K562 (cell line): ENCODE results near the gene ARHGAP26. TPM values are rescaled to one million over a fixed set of nuclear protein-coding genes. Genes with fewer than 3 reads are reported as not detected.

Source experiments
- ATAC-seq: fragments of 200-7000 bp; cut with Tn5 transposase; 3 replicates; pipeline ENCODE4 v1.9.1; 2020; ENCODE audit warnings: moderate library complexity
- BruUV-seq: library from RNA; stranded (reverse); fragments of 400-500 nt; replicated peaks from 2 replicates; lab custom pipeline; 2021; lab: Mats Ljungman, UMichigan
- CTCF ChIA-PET: fragments of 300-600 bp; formaldehyde crosslinking; extraction: SDS; loops from one replicate; lab custom pipeline; 2021; ENCODE audit warnings: low intra/inter-chr PET ratio; lab: Yijun Ruan, JAX
- POLR2A ChIA-PET: fragments of 300-600, 350-650 bp; sonication (Branson Sonifier 250); formaldehyde crosslinking; extraction: SDS; loops from one replicate; lab custom pipeline; 2021; ENCODE audit warnings: antibody characterized with exemption, inconsistent platforms; lab: Yijun Ruan, JAX
- DNase-seq, 4 experiments: peaks; one replicate each; pipeline versions ENCODE4 v3.0.0 to v3.0.0-alpha.2; 2011 to 2018; ENCODE audit warnings: low spot score in 3 of 4, mixed read lengths in 3 of 4; ENCODE audit errors: extremely low read depth in 1 of 4
- FAIRE-seq: peaks from 2 replicates; lab custom pipeline; 2011; peaks lifted over from hg19 to GRCh38; lab: Jason Lieb, UNC
- H2AFZ ChIP-seq: 2 replicates; pipeline ENCODE4 v1.6.0; 2011; ENCODE audit warnings: low read depth, low read length, control low read depth, inconsistent platforms
- H3K27ac ChIP-seq: fragments of 200-600 bp; 3 replicates; pipeline ENCODE4 v1.8.0; 2011; ENCODE audit warnings: low read depth, mild to moderate bottlenecking, control low read depth, inconsistent platforms, low read length, moderate library complexity, mixed read lengths; ENCODE audit errors: extremely low read depth
- H3K27me3 ChIP-seq, 2 experiments: fragments of 300-600 bp in 1 of 2; 2 replicates in 1 of 2; 3 replicates in 1 of 2; pipeline versions ENCODE4 v1.6.0 to v1.8.0; 2011; ENCODE audit warnings: inconsistent platforms in 2 of 2, low read length in 2 of 2, mild to moderate bottlenecking in 1 of 2, mixed read lengths in 1 of 2, moderate library complexity in 1 of 2; ENCODE audit not compliant: control insufficient read depth in 2 of 2, insufficient read depth in 2 of 2
- H3K36me3 ChIP-seq: fragments of 300-600 bp; 3 replicates; pipeline ENCODE4 v1.8.0; 2011; ENCODE audit warnings: mild to moderate bottlenecking, low read length, inconsistent platforms; ENCODE audit not compliant: control insufficient read depth, insufficient read depth
- H3K4me1 ChIP-seq, 2 experiments: fragments of 200-600 bp in 1 of 2; replicated peaks in 1 of 2; 2 replicates in 1 of 2; 3 replicates in 1 of 2; pipeline versions ENCODE4 v1.5.1 to v1.8.0; 2011; ENCODE audit warnings: inconsistent platforms in 2 of 2, low read length in 2 of 2, mild to moderate bottlenecking in 1 of 2, mixed read lengths in 1 of 2, moderate library complexity in 1 of 2; ENCODE audit not compliant: control insufficient read depth in 2 of 2, insufficient read depth in 2 of 2
- H3K4me2 ChIP-seq: 2 replicates; pipeline ENCODE4 v1.6.1; 2011; ENCODE audit warnings: low read length, control low read depth, inconsistent platforms, mixed read lengths; ENCODE audit not compliant: insufficient read depth
- H3K4me3 ChIP-seq: fragments of 200-600 bp; sonication (generic), shearing (Covaris generic); 2 replicates; pipeline ENCODE4 v1.5.1; 2016; ENCODE audit warnings: control low read depth, inconsistent platforms
- H3K79me2 ChIP-seq: fragments of 200-600 bp; 3 replicates; pipeline ENCODE4 v1.8.0; 2011; ENCODE audit warnings: low read length, inconsistent platforms; ENCODE audit not compliant: control insufficient read depth, insufficient read depth
- H3K9ac ChIP-seq, 2 experiments: 2 replicates each; pipeline versions ENCODE4 v1.6.0 to v1.6.1; 2011; ENCODE audit warnings: low read depth in 2 of 2, low read length in 2 of 2, control low read depth in 1 of 2, inconsistent platforms in 1 of 2, mild to moderate bottlenecking in 1 of 2, mixed read lengths in 1 of 2; ENCODE audit not compliant: insufficient read depth in 1 of 2
- H3K9me1 ChIP-seq: one replicate; pipeline ENCODE4 v1.6.0; 2011; ENCODE audit warnings: inconsistent platforms, mild to moderate bottlenecking, low read length, moderate library complexity; ENCODE audit not compliant: control insufficient read depth, insufficient read depth
- H3K9me3 ChIP-seq: replicated peaks from 2 replicates; pipeline ENCODE4 v1.5.1; 2011; ENCODE audit warnings: low read depth, low read length, inconsistent platforms; ENCODE audit not compliant: control insufficient read depth, insufficient read depth
- H4K20me1 ChIP-seq: replicated peaks from 2 replicates; pipeline ENCODE4 v1.6.1; 2011; ENCODE audit warnings: low read length, inconsistent platforms, mixed read lengths; ENCODE audit not compliant: control insufficient read depth, insufficient read depth
- CTCF ChIP-seq, 3 experiments: IDR thresholded peaks in 2 of 3; conservative IDR thresholded peaks in 1 of 3; 2 replicates each; pipeline ENCODE4 v1.5.1; 2011 to 2012; ENCODE audit warnings: low read length in 3 of 3, mild to moderate bottlenecking in 3 of 3, control low read depth in 2 of 3, improper control_type of control experiment in 1 of 3, inconsistent platforms in 1 of 3, low read depth in 1 of 3, mixed read lengths in 1 of 3, moderate library complexity in 1 of 3; ENCODE audit not compliant: insufficient read depth in 2 of 3
- ELF1 ChIP-seq: fragments of 200-800 bp; sonication (Bioruptor generic); IDR thresholded peaks from 2 replicates; pipeline ENCODE4 v1.6.1; 2016; ENCODE audit warnings: missing genetic modification characterization, missing compliant biosample characterization
- EP400 ChIP-seq: fragments of 450-650 bp; IDR thresholded peaks from 2 replicates; pipeline ENCODE4 v1.6.1; 2017; ENCODE audit warnings: antibody characterized with exemption, mild to moderate bottlenecking, moderate library complexity
- IFI16 ChIP-seq: fragments of 250-450 bp; sonication (Bioruptor Pico); IDR thresholded peaks from 2 replicates; pipeline ENCODE4 v2.1.2; 2022; ENCODE audit warnings: mild to moderate bottlenecking, inconsistent platforms
- MCM3 ChIP-seq: fragments of 450-650 bp; IDR thresholded peaks from 2 replicates; pipeline ENCODE4 v1.6.1; 2016
- MYBL2 ChIP-seq, 2 experiments: fragments of 450-650 bp in 1 of 2; sonication (generic) in 1 of 2; formaldehyde crosslinking in 1 of 2; IDR thresholded peaks; 2 replicates each; pipeline versions ENCODE4 v1.6.1 to v1.8.1; 2017 to 2022; ENCODE audit warnings: borderline replicate concordance in 1 of 2, inconsistent platforms in 1 of 2, low read depth in 1 of 2, mild to moderate bottlenecking in 1 of 2, missing genetic modification reagents in 1 of 2, moderate library complexity in 1 of 2
- OTX1 ChIP-seq: fragments of 450-650 bp; formaldehyde crosslinking; IDR thresholded peaks from 2 replicates; pipeline ENCODE4 v1.4.0; 2022; ENCODE audit warnings: mild to moderate bottlenecking
- SRSF1 ChIP-seq: fragments of 200-400 bp; formaldehyde crosslinking; IDR thresholded peaks from 2 replicates; pipeline ENCODE4 v1.6.1; 2017; ENCODE audit warnings: mild to moderate bottlenecking, low read depth, low read length, moderate library complexity
- TFAM ChIP-seq: fragments of 250-450 bp; sonication (Bioruptor Pico); conservative IDR thresholded peaks from 2 replicates; pipeline ENCODE4 v1.5.0; 2021; ENCODE audit warnings: mild to moderate bottlenecking, moderate library complexity
- ZBTB43 ChIP-seq: sonication (generic); formaldehyde crosslinking; IDR thresholded peaks from 2 replicates; pipeline ENCODE4 v1.8.0; 2023; ENCODE audit warnings: mild to moderate bottlenecking, missing genetic modification reagents
- ZFP36 ChIP-seq: fragments of 150-350 bp; IDR thresholded peaks from 2 replicates; pipeline ENCODE4 v1.6.1; 2018; ENCODE audit warnings: low read length, low read depth; ENCODE audit not compliant: partially characterized antibody
- ZNF431 ChIP-seq: sonication (generic); formaldehyde crosslinking; IDR thresholded peaks from 2 replicates; pipeline ENCODE4 v1.8.0; 2022; ENCODE audit warnings: mild to moderate bottlenecking, missing genetic modification reagents
- ZNF717 ChIP-seq: fragments of 250-450 bp; sonication (Bioruptor Pico); IDR thresholded peaks from 2 replicates; pipeline ENCODE4 v1.5.0; 2021
- ZNF79 ChIP-seq: fragments of 250-450 bp; sonication (Bioruptor Pico); IDR thresholded peaks from 2 replicates; pipeline ENCODE4 v1.4.0; 2020; ENCODE audit warnings: low read depth, mild to moderate bottlenecking, moderate library complexity
- WGBS: fragments of 100-300 bp; shearing (Covaris generic); methylation state at CpG from one replicate; pipeline ENCODE4 v1.1.6; 2016; ENCODE audit warnings: low coverage, mixed read lengths; ENCODE audit not compliant: insufficient coverage; ENCODE audit errors: missing lambda C conversion rate; 5-methylcytosine and 5-hydroxymethylcytosine counted together
- in situ Hi-C: fragments of 300-500 bp; cut with MboI; formaldehyde crosslinking; loops from 4 replicates; pipeline ENCODE4 v1.15.0; 2018; ENCODE audit warnings: inconsistent platforms, mixed read lengths
- intact Hi-C: fragments of 100-400 bp; cut with micrococcal nuclease; formaldehyde crosslinking; loops from 2 replicates; pipeline ENCODE4 v1.14.2; 2022
- polyA plus RNA-seq, 8 experiments: library from polyadenylated mRNA; depleted of rRNA in 4 of 8; stranded (reverse) in 5 of 8; unstranded in 3 of 8; fragments of >200 nt; fragmentation: Nextera tagmentation in 2 of 8; fragmentation: Illumina TruSeq in 1 of 8; extraction: Ambion mirVana in 2 of 8; extraction: Trizol in 1 of 8; gene quantifications; 2 replicates each; pipeline versions ENCODE4 v1.2.1 to v1.2.3, GENCODE V29; 2011 to 2014; ENCODE audit warnings: inconsistent platforms in 1 of 8, missing spikeins in 1 of 8
- total RNA-seq, 7 experiments: library from RNA; depleted of rRNA in 6 of 7; stranded (reverse); fragments of >200 nt in 6 of 7; fragmentation: Illumina TruSeq in 2 of 7; extraction: Trizol in 2 of 7; gene quantifications; 2 replicates each; pipeline versions ENCODE4 v1.2.1 to v1.2.3, GENCODE V29; 2011 to 2021; ENCODE audit warnings: low replicate concordance in 1 of 7

The ARHGAP26 gene
- total and polyA plus RNA-seq, 9 of the 15 experiments (the other 6 are each of a cell fraction or from before 2014, with no cell fraction given): 0.13 to 1.1 (median 0.55) TPM

- Histone ChIP-seq H2AFZ (no peak overlapping the region), H3K9ac (no peak overlapping the region), H3K79me2 (no peaks in the 10 kb centered on the region), H3K36me3 (no peaks in the 10 kb centered on the region), H3K27ac (no peak overlapping the region), H3K4me3 (no peak overlapping the region), H3K9me1 (no peaks in the 10 kb centered on the region), H3K27me3 (peaks cover 0 to 4% of the 10 kb centered on the region in 2 experiments; a peak in 2 of 5 replicates), H3K9me3 (no peaks in the 10 kb centered on the region), H3K4me1 (peaks cover 0 to 9% of the 10 kb centered on the region in 2 experiments; a peak in 1 of 5 replicates), H4K20me1 (no peaks in the 10 kb centered on the region), H3K4me2 (no peak overlapping the region)
- intact Hi-C loops (no loop called here), in situ Hi-C loops (no loop called here)
- ATAC-seq (no peak), DNase-seq (no peak), FAIRE-seq (no peak)
- POLR2A ChIA-PET: interaction anchor here (1.0 kb wide), 1 partner anchor 9 kb away, joined by 3 read pairs; no protein-coding TSS in a partner anchor
- CTCF ChIA-PET: no interaction called here
- no TSS peak for BruUV-seq
- 0% methylated on average over 1 of the region's 1 CpG for WGBS
- TF ChIP-seq ZFP36 (no peak), ZNF431 (CRISPR knock-in tag) (no peak), ELF1 (no peak), ZBTB43 (CRISPR knock-in tag) (no peak), ZNF79 (no peak), CTCF (IDR thresholded peaks at IDR 0.05 in 2 of 3, conservative IDR thresholded peaks at IDR 0.05 in 1 of 3; ENCODE audit: insufficient read depth in 2 of 3, low read depth in 1 of 3, low read length in 3 of 3) (no peak), MYBL2 (IDR thresholded peaks at IDR 0.05; ENCODE audit: low read depth) (no peak), MYBL2 (CRISPR knock-in tag; IDR thresholded peaks at IDR 0.05; ENCODE audit: borderline replicate concordance) (no peak), ZNF717 (CRISPR knock-in tag) (no peak), OTX1 (no peak), EP400 (no peak), SRSF1 (no peak), IFI16 (CRISPR knock-in tag) (no peak), MCM3 (no peak), TFAM (CRISPR knock-in tag) (no peak)
Observed at GRCh38 chr5:143037708-143038107, 267.5 kb downstream of the ARHGAP26 start.
